ENCODE data around the gene LGMN.

DNA sequence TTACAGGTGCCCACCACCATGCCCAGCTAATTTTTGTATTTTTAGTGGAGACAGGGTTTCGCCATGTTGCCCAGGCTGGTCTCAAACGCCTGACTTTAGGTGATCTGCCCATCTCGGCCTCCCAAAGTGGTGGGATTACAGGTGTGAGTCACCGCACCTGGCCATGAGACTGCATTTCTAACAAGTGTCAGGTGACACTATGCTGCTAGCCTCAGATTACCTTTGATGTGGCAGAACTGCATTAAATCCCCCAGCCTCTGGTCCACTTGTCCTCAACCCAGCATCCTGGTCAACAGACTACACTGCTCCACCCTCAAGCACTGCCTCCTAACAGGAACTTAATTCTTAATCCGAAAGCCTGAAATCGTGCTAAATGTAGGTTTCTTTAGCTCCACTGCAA lies 13.1 kb downstream of the LGMN start:
- no peak for TF ChIP-seq GATA2 (IDR thresholded peaks at IDR 0.05; ENCODE audit: low read depth, low read length)
- TF ChIP-seq GATA3 (IDR thresholded peaks at IDR 0.05; ENCODE audit: low read depth, low read length) = no peak
